Dermis microvascular lymphatic vessel endothelial cell (primary cell): Measurements from ENCODE around the gene RRAGD. TPM values are rescaled to one million over a fixed set of nuclear protein-coding genes. Genes with fewer than 3 reads are reported as not detected.

Experiments used
- DNase-seq, 2 donors: peaks; one replicate each; pipeline versions ENCODE4 v3.0.0 to v3.0.0-alpha.2; 2010; ENCODE audit warnings: low read depth in 2 of 2
- total RNA-seq: library from RNA; depleted of rRNA; stranded (reverse); fragments of >200 nt; gene quantifications from 2 replicates; pipeline ENCODE4 v1.2.1, GENCODE V29; 2014

RRAGD gene
- total RNA-seq, 1 donor from 2014 or later = 0.26 TPM

DNA sequence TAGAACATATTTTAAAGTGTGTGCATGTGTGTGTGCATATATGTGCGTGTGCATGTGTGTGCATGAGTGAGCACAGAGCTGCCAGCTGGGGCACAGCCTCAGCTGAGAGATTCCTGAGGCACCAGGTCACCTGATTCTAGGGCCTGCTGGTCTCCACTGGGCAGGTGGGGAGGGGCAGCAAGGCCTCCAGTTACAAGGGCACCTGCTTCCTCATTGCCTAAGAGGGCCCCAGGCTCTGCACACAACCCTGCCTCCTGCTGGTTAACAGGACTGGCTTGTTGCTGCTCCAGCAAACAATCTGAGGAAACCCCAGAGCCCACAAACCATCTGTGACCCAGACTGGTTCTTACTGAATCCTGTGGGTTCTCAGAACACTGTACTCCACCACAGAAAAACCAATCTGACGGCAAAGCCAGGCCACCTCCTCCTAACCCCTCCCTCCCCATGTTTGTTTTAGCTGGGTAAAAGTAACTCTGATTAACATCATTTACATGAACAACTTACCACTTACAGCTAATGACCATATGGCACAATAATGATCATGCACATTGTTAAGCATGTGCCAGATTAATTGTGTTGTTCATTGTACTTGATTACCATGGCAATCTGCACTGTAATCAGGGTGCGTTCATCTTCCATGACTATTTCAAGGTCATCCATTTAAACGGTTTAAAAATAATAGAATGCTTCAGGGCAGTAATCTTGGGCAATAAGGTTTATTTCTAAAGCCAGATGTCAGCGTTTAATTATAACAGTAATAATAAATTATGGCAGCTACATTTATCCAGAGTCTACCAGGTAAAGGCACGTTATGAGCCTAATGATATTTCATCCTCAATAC, 36.4 kb downstream of the RRAGD start:
- DNase-seq = peak in 1 of 2 donors; percentile 17

GRCh38 chr6:89372506-89372901, 39.6 kb downstream of the RRAGD start:
- no peak for DNase-seq

DNA sequence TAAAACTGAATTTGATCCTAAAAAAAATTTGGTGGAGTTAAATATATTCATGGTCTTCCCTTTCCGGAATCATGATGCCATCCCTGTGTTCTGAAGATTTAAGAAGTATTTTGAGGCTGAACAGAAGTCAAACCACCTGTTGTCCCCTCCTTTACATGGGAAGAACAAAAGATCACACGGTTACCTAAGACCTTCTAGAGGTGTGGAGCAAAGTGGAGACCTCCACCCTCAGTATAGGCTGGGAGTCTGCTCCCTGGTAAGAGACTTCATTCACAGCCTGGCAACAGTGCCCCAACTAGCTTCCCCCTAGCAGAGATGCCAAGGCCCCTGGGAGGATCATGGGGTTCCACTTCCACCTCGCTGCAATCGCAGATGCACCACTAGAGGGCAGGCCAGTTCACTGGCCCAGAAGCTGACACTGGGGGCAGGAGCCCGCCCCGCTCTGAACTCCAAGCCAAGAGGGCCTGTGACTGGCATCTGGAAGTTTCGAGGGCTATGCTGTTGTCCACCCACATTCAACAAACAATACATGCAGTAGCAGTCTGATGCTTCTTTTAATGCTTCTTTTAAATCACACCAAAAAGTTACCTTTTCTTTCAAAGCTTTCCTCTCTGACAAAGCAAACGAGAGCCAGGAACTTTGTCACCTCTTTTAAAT, 40.1 kb downstream of the RRAGD start:
- DNase-seq = peak in 1 of 2 donors; percentile 64

GRCh38 chr6:89368999-89369398, 43.1 kb downstream of the RRAGD start:
- peak in 1 of 2 donors; percentile 62 for DNase-seq

GRCh38 chr6:89368107-89368506, 44.0 kb downstream of the RRAGD start:
- peak in 1 of 2 donors; percentile 64 for DNase-seq

GRCh38 chr6:89364586-89364985, 47.5 kb downstream of the RRAGD start:
- DNase-seq = peak in 1 of 2 donors; percentile 64

- no peak for DNase-seq
Measured at GRCh38 chr6:89361171-89361570, 50.9 kb downstream of the RRAGD start.

GRCh38 chr6:89360415-89360999, 51.6 kb downstream of the RRAGD start:
- DNase-seq = no peak

- DNase-seq = no peak
Measured at GRCh38 chr6:89359561-89359960, 52.5 kb downstream of the RRAGD start.

DNA sequence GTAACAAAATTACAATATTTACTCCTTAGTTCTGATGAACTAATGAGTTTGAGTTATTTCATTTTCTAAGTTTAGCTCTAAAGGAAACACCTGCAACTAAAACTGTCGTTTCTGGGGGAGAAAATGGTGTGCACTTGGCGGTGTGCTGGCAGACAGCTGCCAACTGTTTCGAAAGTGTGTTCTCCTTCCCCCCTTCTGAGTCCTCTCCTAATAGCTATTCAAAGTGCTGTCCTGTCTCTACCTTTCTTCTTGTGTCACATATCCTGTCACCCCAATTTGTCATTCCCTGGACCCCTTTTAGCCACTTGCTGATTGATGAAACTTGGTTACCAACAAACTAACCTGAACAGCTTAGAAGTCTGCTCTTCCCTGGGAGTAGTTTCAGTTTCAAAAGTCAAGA, 54.7 kb downstream of the RRAGD start:
- peak in 1 of 2 donors; percentile 44 for DNase-seq

GRCh38 chr6:89356642-89357170, 55.4 kb downstream of the RRAGD start:
- no peak for DNase-seq

DNA sequence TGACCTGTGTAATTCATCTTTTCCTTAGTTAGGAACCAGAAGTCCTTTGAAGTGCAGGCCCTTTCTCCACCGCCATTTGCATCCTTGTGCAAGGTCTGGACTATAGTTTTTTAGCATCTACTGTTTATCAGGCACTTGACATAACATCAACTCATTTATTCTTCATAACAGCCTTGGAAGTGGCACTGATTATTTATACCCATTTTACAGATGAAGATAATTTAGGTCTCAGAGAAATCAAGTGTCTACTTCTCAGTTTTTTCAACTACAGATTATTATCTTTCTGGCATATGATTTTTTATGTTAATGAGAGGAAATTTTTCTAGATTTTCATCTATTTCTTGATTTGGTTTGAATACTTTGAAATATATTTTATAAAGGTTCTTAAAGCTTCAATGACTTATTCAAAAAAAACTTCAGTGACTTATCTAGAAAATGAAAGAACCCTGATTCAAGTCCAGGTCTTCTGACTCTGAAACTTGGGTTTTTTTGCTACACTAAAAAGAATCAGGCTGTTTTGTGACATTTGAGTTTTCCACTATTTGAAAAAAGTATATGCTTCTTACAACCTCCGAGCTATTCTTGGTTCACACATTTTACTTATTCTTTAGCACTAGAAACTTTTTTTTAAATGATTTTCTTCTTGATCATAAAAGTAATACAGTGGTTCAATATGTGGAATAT, 56.4 kb downstream of the RRAGD start:
- DNase-seq = no peak

DNA sequence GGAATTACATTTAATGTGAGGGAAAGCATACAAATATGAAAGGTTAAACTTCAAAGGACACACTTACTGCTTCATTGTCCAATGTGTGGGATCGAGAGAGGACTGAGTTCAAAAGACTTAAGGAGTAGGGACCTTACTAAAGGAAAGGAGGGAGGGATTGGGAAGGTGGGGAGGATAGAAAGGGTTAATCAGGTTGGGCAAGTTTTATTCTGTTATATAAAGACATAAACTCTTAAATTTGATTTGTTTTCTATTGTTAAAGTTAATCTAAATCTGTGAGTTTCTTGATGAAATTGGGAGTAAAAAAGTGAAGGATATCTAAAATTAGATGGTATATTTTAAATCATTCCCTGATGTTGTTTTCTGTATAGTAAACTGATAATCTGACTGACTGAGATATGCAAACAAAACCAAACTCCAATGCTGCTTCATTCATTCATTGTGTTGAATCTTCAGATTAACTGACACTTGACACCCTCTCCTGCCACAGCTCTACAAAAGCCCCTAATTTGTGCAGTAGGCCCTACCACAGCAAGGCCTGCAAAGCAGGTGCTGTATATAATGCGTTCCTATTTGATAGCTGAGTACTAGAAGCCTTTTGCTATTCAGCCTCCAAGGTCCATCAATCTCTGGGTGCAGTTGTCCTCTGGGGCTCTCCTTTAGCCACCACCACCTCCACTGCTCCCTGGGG, 58.2 kb downstream of the RRAGD start:
- DNase-seq = no peak

- DNase-seq = no peak
Measured at GRCh38 chr6:89353118-89353556, 58.9 kb downstream of the RRAGD start.

DNA sequence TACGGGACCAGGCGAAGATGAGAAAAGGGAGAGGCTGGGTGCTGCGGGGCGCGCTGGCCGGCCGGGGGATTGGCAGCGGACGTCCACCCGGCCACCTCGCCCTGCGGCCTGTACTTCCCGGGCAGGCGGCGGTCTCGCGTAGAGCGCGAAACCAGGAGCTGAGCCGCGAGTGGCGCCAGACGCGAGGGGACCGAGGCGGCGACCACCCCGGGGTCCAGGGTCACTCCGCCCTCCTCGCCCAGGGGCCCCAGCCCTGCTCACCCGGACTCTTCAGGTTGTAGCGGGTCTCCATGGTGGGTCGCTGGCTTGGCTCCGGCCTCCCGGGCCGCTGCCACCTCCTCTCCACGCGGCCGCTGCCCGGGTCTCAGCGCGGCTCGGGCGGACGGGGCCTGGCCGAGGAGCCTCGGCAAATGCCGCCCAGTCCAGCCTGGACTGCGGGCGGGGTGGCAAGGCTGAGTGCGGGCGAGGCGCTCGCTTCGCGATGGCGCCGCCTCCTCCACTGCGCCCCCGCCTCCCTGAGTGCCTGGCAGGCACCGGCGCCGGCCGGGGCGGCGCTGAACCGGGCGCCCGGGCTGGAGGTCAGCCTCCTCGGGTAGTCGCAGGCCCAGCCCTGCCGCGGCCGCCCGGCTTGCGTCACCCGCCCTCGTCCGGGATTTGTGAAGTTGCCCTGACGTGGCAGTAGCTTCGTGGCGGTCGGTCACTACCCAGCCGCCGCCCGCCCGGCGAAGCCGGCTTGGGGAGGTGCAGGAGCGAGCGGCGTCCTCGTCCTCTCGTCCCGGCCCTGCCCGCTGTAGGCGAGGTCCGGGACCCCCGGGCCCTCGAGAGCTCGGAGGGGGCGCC, 59.6 kb downstream of the RRAGD start, which contains the start of gene UBE2J1:
Gene UBE2J1, minus strand, starts transcription at position 445 of the 840 bp plus-strand sequence. Its CDS starts 153 bp downstream, at position 292.
- DNase-seq = peak; percentile 82 to 98

DNA sequence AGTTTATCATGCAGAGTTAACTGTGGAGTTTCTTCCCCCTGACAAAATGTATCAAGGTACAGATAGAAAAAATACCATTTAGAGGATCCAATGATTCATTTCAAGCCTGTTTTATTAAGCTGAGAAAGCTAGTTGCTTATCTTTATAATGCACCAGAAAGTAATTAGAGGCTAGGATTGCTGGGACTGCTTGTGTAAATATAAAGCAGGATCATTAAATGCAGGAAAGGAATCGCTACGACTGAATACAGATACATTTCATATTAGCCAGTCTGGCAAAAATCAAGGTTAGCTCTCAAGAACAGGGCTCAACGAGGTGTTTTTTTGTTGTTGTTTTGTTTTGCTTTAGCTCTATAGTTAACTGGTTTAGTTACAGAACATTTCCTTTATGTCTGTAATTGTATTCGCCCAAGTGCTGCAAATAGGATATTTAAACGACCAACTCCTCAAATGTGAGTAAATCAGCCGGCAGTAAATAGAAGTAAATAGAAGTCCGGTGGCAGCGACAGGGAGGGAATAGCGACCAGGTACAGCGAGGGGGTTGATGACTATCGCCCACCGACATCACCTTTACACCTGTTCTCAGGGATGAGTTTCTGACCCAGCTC, 60.3 kb downstream of the RRAGD start:
- peak in 1 of 2 donors; percentile 19 for DNase-seq

DNA sequence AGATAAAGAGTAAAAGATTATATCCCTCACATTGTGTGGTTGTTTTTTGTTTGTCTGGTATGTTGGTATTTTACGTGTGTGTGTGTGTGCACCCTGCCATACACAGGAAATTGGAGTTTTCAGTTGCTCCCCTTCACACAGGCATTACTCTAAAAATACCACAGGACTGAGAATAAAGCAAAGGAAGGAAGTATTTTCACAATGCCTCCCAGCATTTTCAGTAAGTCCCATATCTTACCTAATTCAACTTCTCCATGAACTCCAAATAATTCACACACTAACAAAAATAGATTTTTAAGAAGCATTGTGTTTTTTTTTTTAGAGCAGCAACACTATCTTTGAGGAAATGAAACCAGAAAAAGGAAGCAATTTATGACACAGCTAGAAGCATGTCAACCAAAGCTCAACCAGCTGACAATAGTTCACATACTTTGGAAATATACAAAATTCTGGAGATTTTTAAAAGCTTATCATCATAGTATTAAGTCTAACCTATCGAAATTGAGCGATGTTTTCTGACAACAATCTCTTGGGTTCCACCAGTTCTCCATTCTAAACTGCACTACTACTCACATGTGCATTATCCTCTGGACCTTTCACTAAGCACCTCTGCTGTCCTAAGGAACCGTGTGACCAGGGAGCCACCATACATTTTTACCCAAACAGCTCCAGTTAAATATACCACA, 61.6 kb downstream of the RRAGD start:
- peak; percentile 40 to 91 for DNase-seq

GRCh38 chr6:89348372-89348771, 63.7 kb downstream of the RRAGD start:
- DNase-seq = no peak

DNA sequence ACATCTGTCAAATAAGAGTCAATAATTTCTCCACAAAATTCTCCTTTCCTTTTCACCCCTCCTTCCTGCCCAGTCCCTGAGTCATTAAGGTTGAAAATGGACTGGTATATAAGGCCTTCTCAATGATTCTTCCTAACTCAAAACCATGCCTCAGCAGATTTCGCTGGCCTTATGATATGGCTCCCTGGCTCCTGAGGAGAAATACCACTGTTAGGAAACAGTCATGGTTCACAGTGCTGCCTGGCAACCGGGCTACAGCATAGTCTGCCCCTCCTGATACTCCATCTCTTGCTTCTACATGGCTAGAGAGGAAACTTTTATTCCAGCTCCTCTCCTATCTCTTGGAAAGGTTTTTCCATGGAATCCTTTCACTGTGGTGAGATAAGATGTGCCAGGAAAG, 64.2 kb downstream of the RRAGD start:
- DNase-seq = peak in 1 of 2 donors; percentile 16
